Keratinocyte (primary cell): ENCODE results near the gene SLC27A3.

Source experiments
- EZH2 ChIP-seq: IDR thresholded peaks from one replicate; pipeline ENCODE4 v1.6.1; 2012; ENCODE audit warnings: inconsistent platforms, mild to moderate bottlenecking, low read length, moderate library complexity
- TF ChIP-seq, protein P1 (sequence below), 3 experiments: IDR thresholded peaks in 1 of 3; conservative IDR thresholded peaks in 1 of 3; optimal IDR thresholded peaks in 1 of 3; 2 replicates in 2 of 3; 3 replicates in 1 of 3; pipeline versions ENCODE3 to v1.5.1; 2011; ENCODE audit warnings: low read length in 3 of 3, mild to moderate bottlenecking in 3 of 3, moderate library complexity in 2 of 3, control low read depth in 1 of 3, inconsistent platforms in 1 of 3; ENCODE audit not compliant: insufficient read depth in 2 of 3; ENCODE audit errors: extremely low read depth in 1 of 3

- no peak for TF ChIP-seq EZH2
- TF ChIP-seq, protein P1, sequence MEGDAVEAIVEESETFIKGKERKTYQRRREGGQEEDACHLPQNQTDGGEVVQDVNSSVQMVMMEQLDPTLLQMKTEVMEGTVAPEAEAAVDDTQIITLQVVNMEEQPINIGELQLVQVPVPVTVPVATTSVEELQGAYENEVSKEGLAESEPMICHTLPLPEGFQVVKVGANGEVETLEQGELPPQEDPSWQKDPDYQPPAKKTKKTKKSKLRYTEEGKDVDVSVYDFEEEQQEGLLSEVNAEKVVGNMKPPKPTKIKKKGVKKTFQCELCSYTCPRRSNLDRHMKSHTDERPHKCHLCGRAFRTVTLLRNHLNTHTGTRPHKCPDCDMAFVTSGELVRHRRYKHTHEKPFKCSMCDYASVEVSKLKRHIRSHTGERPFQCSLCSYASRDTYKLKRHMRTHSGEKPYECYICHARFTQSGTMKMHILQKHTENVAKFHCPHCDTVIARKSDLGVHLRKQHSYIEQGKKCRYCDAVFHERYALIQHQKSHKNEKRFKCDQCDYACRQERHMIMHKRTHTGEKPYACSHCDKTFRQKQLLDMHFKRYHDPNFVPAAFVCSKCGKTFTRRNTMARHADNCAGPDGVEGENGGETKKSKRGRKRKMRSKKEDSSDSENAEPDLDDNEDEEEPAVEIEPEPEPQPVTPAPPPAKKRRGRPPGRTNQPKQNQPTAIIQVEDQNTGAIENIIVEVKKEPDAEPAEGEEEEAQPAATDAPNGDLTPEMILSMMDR (optimal IDR thresholded peaks at IDR 0.05 in 1 of 3, IDR thresholded peaks at IDR 0.05 in 1 of 3, conservative IDR thresholded peaks at IDR 0.05 in 1 of 3; ENCODE audit: extremely low read depth in 1 of 3, insufficient read depth in 2 of 3, low read length in 3 of 3), result no peak
Measured at GRCh38 chr1:153752072-153752471, 23.1 kb upstream of the SLC27A3 start.
